A549 (cell line): Measurements from ENCODE around the gene PPM1M. TPM values are rescaled to one million over a fixed set of nuclear protein-coding genes. Genes with fewer than 3 reads are reported as not detected.

ENCODE experiments used
- ATAC-seq, 2 experiments: fragments of 200-7000 bp in 1 of 2; fragments of >200 bp in 1 of 2; cut with Nextera tagmentation in 1 of 2; cut with Tn5 transposase in 1 of 2; 3 replicates each; pipeline versions ENCODE4 v1.8.0 to v1.9.1; 2018 to 2020; ENCODE audit warnings: mild to moderate bottlenecking in 1 of 2, moderate library complexity in 1 of 2
- CTCF ChIA-PET: fragments of 300-600 bp; sonication (Branson Sonifier 250); formaldehyde crosslinking; extraction: SDS; loops from one replicate; lab custom pipeline; 2021; ENCODE audit warnings: antibody characterized with exemption, inconsistent platforms; lab: Yijun Ruan, JAX
- POLR2A ChIA-PET: fragments of 350-600 bp; formaldehyde crosslinking; extraction: SDS; loops from one replicate; lab custom pipeline; 2021; ENCODE audit warnings: antibody characterized with exemption, inconsistent platforms; lab: Yijun Ruan, JAX
- DNase-seq, 2 experiments: peaks; one replicate each; pipeline versions ENCODE4 v3.0.0 to v3.0.0-alpha.2; 2011 to 2016; ENCODE audit warnings: low read depth in 1 of 2, low spot score in 1 of 2
- FAIRE-seq: peaks from 2 replicates; lab custom pipeline; 2011; peaks lifted over from hg19 to GRCh38; lab: Jason Lieb, UNC
- H3K27ac ChIP-seq, 2 experiments: fragments of >200 bp; sonication (Bioruptor Twin); formaldehyde crosslinking; 3 replicates each; pipeline ENCODE4 v1.5.1; 2016 to 2017
- H3K4me1 ChIP-seq: fragments of >200 bp; sonication (Bioruptor Twin); formaldehyde crosslinking; 3 replicates; pipeline ENCODE4 v1.6.1; 2016
- H3K4me2 ChIP-seq: fragments of >200 bp; sonication (Bioruptor Twin); formaldehyde crosslinking; 3 replicates; pipeline ENCODE4 v1.6.1; 2016
- H3K4me3 ChIP-seq: fragments of >200 bp; sonication (Bioruptor Twin); formaldehyde crosslinking; 3 replicates; pipeline ENCODE4 v1.5.1; 2016
- H3K9me3 ChIP-seq: fragments of >200 bp; sonication (Bioruptor Twin); formaldehyde crosslinking; 3 replicates; pipeline ENCODE4 v1.6.1; 2016
- BHLHE40 ChIP-seq: IDR thresholded peaks from 2 replicates; pipeline ENCODE4 v1.6.1; 2012; ENCODE audit warnings: low read depth, low read length, inconsistent platforms
- CHD2 ChIP-seq: fragments of 150-350 bp; IDR thresholded peaks from 2 replicates; pipeline ENCODE4 v1.6.1; 2014; ENCODE audit warnings: low read length; ENCODE audit not compliant: partially characterized antibody
- ELK1 ChIP-seq: fragments of 150-350 bp; IDR thresholded peaks from 2 replicates; pipeline ENCODE4 v1.6.1; 2014; ENCODE audit warnings: low read depth, mild to moderate bottlenecking, low read length
- ESRRA ChIP-seq: fragments of 150-350 bp; IDR thresholded peaks from 2 replicates; pipeline ENCODE4 v1.6.1; 2014; ENCODE audit warnings: mild to moderate bottlenecking, low read length, borderline replicate concordance
- FOSL2 ChIP-seq, 2 experiments: fragments of 450-650 bp in 1 of 2; fragments of >200 bp in 1 of 2; sonication (Bioruptor Twin) in 1 of 2; formaldehyde crosslinking; IDR thresholded peaks; 2 replicates each; pipeline versions ENCODE4 v1.5.0 to v1.6.1; 2016 to 2020; ENCODE audit warnings: mild to moderate bottlenecking in 1 of 2, moderate library complexity in 1 of 2
- JUNB ChIP-seq: fragments of >200 bp; sonication (Bioruptor Twin); formaldehyde crosslinking; IDR thresholded peaks from 2 replicates; pipeline ENCODE4 v1.6.1; 2016
- MAFK ChIP-seq: fragments of 450-650 bp; IDR thresholded peaks from 2 replicates; pipeline ENCODE4 v1.6.1; 2014; ENCODE audit not compliant: partially characterized antibody
- MAZ ChIP-seq: fragments of 150-350 bp; IDR thresholded peaks from 2 replicates; pipeline ENCODE4 v1.6.1; 2014; ENCODE audit warnings: antibody characterized with exemption, low read depth, low read length, borderline replicate concordance
- MYC ChIP-seq: IDR thresholded peaks from 2 replicates; pipeline ENCODE4 v1.6.1; 2012; ENCODE audit warnings: mild to moderate bottlenecking, inconsistent platforms, low read length, improper control_type of control experiment, borderline replicate concordance
- NFE2L2 ChIP-seq: fragments of 150-350 bp; conservative IDR thresholded peaks from 2 replicates; pipeline ENCODE4 v1.6.1; 2014; ENCODE audit warnings: low read length
- NPAS2 ChIP-seq: fragments of 250-450 bp; sonication (Bioruptor Pico); IDR thresholded peaks from 2 replicates; pipeline ENCODE4 v1.8.0; 2022; ENCODE audit warnings: mild to moderate bottlenecking, moderate library complexity, borderline replicate concordance
- NR3C1 ChIP-seq: fragments of >200 bp; sonication (Bioruptor Twin); formaldehyde crosslinking; IDR thresholded peaks from 3 replicates; pipeline ENCODE4 v1.6.1; 2017
- PHF8 ChIP-seq: fragments of 200-600 bp; sonication (generic); IDR thresholded peaks from 2 replicates; pipeline ENCODE4 v1.6.1; 2016; ENCODE audit warnings: low read depth, mild to moderate bottlenecking, antibody characterized with exemption, moderate library complexity, borderline replicate concordance
- POLR2AphosphoS2 ChIP-seq: conservative IDR thresholded peaks from 2 replicates; pipeline ENCODE4 v1.6.1; 2012; ENCODE audit warnings: low read length, improper control_type of control experiment, inconsistent platforms
- RARB ChIP-seq: fragments of 250-450 bp; sonication (Bioruptor Pico); IDR thresholded peaks from 2 replicates; pipeline ENCODE4 v1.8.0; 2021; ENCODE audit warnings: mild to moderate bottlenecking, moderate library complexity
- RFX5 ChIP-seq: fragments of 450-650 bp; IDR thresholded peaks from 2 replicates; pipeline ENCODE4 v1.7.1; 2014; ENCODE audit warnings: antibody characterized with exemption, mild to moderate bottlenecking, moderate library complexity
- TFCP2L1 ChIP-seq: fragments of 250-450 bp; sonication (Bioruptor Pico); IDR thresholded peaks from 2 replicates; pipeline ENCODE4 v1.5.0; 2021; ENCODE audit warnings: mild to moderate bottlenecking
- TP53 ChIP-seq: fragments of 250-450 bp; sonication (Bioruptor Pico); IDR thresholded peaks from 2 replicates; pipeline ENCODE4 v1.5.0; 2021; ENCODE audit warnings: mild to moderate bottlenecking, moderate library complexity
- USF2 ChIP-seq: fragments of 450-650 bp; IDR thresholded peaks from 2 replicates; pipeline ENCODE4 v1.6.1; 2014; ENCODE audit warnings: antibody characterized with exemption
- ZNF302 ChIP-seq: fragments of 250-450 bp; sonication (Bioruptor Pico); IDR thresholded peaks from 2 replicates; pipeline ENCODE4 v1.9.0; 2021; ENCODE audit warnings: inconsistent platforms, mild to moderate bottlenecking, moderate library complexity
- WGBS: methylation state at CpG from one replicate; pipeline ENCODE4 v1.1.6; 2017; ENCODE audit errors: missing lambda C conversion rate; 5-methylcytosine and 5-hydroxymethylcytosine counted together
- polyA plus RNA-seq, 4 experiments: library from polyadenylated mRNA; depleted of rRNA in 3 of 4; stranded (reverse); fragments of >200 nt; fragmentation: RNase III in 1 of 4; extraction: RNeasy Plus Mini Kit Qiagen cat#74134 plus additional on column Dnase treatment in 1 of 4; gene quantifications; 2 replicates in 3 of 4; 3 replicates in 1 of 4; pipeline ENCODE4 v1.2.3, GENCODE V29; 2011 to 2017
- TF ChIP-seq, protein P1 (sequence below): fragments of 200-600 bp; sonication (generic); IDR thresholded peaks from 2 replicates; pipeline ENCODE4 v1.6.1; 2016; ENCODE audit warnings: antibody characterized with exemption, mild to moderate bottlenecking, moderate library complexity
- TF ChIP-seq, protein P2 (sequence below): fragments of 250-450 bp; sonication (Bioruptor Pico); IDR thresholded peaks from 2 replicates; pipeline ENCODE4 v1.5.0; 2020; ENCODE audit warnings: low read depth, mild to moderate bottlenecking, moderate library complexity

PPM1M gene
- polyA plus RNA-seq, 2 of the 4 experiments (the other 2 are of a cell fraction) = 5.9 to 6.3 TPM

- TF ChIP-seq NPAS2 (CRISPR knock-in tag) (no peak), USF2 (no peak)
Measured at GRCh38 chr3:52225452-52226228, 19.9 kb upstream of the PPM1M start, which contains the start of gene TLR9 (continued).

GRCh38 chr3:52226229-52226817 is 19.2 kb upstream of the PPM1M start:
- Histone ChIP-seq H3K4me2 (no peak overlapping the region), H3K27ac (no peak overlapping the region), H3K4me3 (no peak overlapping the region), H3K4me1 (no peaks in the 10 kb centered on the region), H3K9me3 (no peaks in the 10 kb centered on the region)
- CTCF ChIA-PET = interaction anchor here (2.4 to 12.2 kb wide), 2 partner anchors 7 to 114 kb away, joined by 8 to 198 read pairs; partner anchors contain the start of gene TWF2
- no peak for TF ChIP-seq CHD2
- no peak for TF ChIP-seq NR3C1
- TF ChIP-seq PHF8 = no peak
- no peak for TF ChIP-seq RFX5
- TF ChIP-seq MAFK = no peak
- TF ChIP-seq TP53 (CRISPR knock-in tag) = no peak
- no peak for TF ChIP-seq ESRRA
- TF ChIP-seq, protein P1, sequence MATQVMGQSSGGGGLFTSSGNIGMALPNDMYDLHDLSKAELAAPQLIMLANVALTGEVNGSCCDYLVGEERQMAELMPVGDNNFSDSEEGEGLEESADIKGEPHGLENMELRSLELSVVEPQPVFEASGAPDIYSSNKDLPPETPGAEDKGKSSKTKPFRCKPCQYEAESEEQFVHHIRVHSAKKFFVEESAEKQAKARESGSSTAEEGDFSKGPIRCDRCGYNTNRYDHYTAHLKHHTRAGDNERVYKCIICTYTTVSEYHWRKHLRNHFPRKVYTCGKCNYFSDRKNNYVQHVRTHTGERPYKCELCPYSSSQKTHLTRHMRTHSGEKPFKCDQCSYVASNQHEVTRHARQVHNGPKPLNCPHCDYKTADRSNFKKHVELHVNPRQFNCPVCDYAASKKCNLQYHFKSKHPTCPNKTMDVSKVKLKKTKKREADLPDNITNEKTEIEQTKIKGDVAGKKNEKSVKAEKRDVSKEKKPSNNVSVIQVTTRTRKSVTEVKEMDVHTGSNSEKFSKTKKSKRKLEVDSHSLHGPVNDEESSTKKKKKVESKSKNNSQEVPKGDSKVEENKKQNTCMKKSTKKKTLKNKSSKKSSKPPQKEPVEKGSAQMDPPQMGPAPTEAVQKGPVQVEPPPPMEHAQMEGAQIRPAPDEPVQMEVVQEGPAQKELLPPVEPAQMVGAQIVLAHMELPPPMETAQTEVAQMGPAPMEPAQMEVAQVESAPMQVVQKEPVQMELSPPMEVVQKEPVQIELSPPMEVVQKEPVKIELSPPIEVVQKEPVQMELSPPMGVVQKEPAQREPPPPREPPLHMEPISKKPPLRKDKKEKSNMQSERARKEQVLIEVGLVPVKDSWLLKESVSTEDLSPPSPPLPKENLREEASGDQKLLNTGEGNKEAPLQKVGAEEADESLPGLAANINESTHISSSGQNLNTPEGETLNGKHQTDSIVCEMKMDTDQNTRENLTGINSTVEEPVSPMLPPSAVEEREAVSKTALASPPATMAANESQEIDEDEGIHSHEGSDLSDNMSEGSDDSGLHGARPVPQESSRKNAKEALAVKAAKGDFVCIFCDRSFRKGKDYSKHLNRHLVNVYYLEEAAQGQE = no peak
- no peak for TF ChIP-seq JUNB
- no peak for TF ChIP-seq FOSL2 (IDR thresholded peaks at IDR 0.05)
- TF ChIP-seq FOSL2 (CRISPR knock-in tag; IDR thresholded peaks at IDR 0.05) = no peak
- no peak for DNase-seq
- POLR2A ChIA-PET = no interaction called here
- no peak for FAIRE-seq
- ATAC-seq = no peak; a peak in 1 of 6 replicates
- WGBS = 100% methylated on average over 3 of the region's 5 CpGs

DNA sequence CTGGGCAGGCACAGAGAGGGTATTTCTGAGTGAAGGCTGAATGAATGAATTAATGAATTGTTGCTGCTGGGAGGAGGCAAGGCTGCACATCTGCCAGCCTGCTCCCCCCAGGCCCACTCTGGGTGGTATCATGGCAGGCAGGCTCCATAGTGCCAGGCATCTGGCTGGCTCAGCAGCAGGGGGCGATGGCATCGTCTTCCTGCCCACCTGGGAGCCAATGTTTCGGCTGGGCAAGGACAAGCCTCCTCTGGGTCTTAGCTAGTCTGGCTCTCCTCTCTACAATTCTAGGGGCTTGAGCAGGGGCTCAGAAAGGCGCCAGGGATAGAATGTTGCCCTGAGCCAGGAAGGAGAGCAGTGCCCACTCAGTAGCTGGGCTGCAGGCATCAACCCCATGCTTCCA is 18.4 kb upstream of the PPM1M start:
- CTCF ChIA-PET = interaction anchor here (0.7 to 12.2 kb wide), 4 partner anchors 7 to 145 kb away, joined by 3 to 198 read pairs (median 6); partner anchors contain the start of gene TWF2
- 87% methylated on average over 3 of the region's 4 CpGs for WGBS
- DNase-seq (no peak), FAIRE-seq (no peak), ATAC-seq (0 out of 6 replicates have a peak, but pooled peaks of 1 of the 2 experiments have one; percentile 11)
- no peak overlapping the region for H3K27ac ChIP-seq
- POLR2A ChIA-PET = interaction anchor here (1.0 kb wide), 1 partner anchor 11 kb away, joined by 3 read pairs; no protein-coding TSS in a partner anchor
- TF ChIP-seq NFE2L2 (no peak), ELK1 (no peak), BHLHE40 (no peak), RARB (no peak), TFCP2L1 (CRISPR knock-in tag) (no peak), FOSL2 (IDR thresholded peaks at IDR 0.05) (no peak), FOSL2 (CRISPR knock-in tag; IDR thresholded peaks at IDR 0.05) (no peak), PHF8 (no peak), ZNF302 (CRISPR knock-in tag) (no peak), MYC (no peak), MAZ (no peak), POLR2AphosphoS2 (no peak)
- TF ChIP-seq, protein P2, sequence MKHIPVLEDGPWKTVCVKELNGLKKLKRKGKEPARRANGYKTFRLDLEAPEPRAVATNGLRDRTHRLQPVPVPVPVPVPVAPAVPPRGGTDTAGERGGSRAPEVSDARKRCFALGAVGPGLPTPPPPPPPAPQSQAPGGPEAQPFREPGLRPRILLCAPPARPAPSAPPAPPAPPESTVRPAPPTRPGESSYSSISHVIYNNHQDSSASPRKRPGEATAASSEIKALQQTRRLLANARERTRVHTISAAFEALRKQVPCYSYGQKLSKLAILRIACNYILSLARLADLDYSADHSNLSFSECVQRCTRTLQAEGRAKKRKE (CRISPR knock-in tag) = no peak
- H3K4me2 ChIP-seq = no peak overlapping the region
- no peak overlapping the region for H3K4me3 ChIP-seq
- H3K9me3 ChIP-seq = no peaks in the 10 kb centered on the region
- no peaks in the 10 kb centered on the region for H3K4me1 ChIP-seq
